Bronchial epithelial cell (primary cell): ENCODE data around the gene LAMA2. TPM values are rescaled to one million over a fixed set of nuclear protein-coding genes. Genes with fewer than 3 reads are reported as not detected.

Source experiments
- DNase-seq: peaks from one replicate; pipeline ENCODE4 v3.0.0-alpha.2; 2010; ENCODE audit warnings: low read depth
- FAIRE-seq: peaks from 2 replicates; lab custom pipeline; 2011; peaks lifted over from hg19 to GRCh38; lab: Jason Lieb, UNC
- H3K27me3 ChIP-seq: 2 replicates; pipeline ENCODE4 v1.5.1; 2011; ENCODE audit warnings: low read length; ENCODE audit not compliant: control insufficient read depth, insufficient read depth
- H3K36me3 ChIP-seq: 2 replicates; pipeline ENCODE4 v1.5.1; 2011; ENCODE audit warnings: low read length; ENCODE audit not compliant: control insufficient read depth, insufficient read depth
- H3K4me3 ChIP-seq: 2 replicates; pipeline ENCODE4 v1.5.1; 2011; ENCODE audit warnings: mild to moderate bottlenecking, low read depth, low read length, control low read depth
- total RNA-seq: library from RNA; depleted of rRNA; stranded (reverse); fragments of >200 nt; gene quantifications from 2 replicates; pipeline ENCODE4 v1.2.1, GENCODE V29; 2014
- TF ChIP-seq, protein P1 (sequence below): IDR thresholded peaks from 2 replicates; pipeline ENCODE4 v1.5.1; 2011; ENCODE audit warnings: mild to moderate bottlenecking, moderate library complexity, low read length, control low read depth, inconsistent platforms; ENCODE audit not compliant: insufficient read depth, severe bottlenecking

LAMA2 gene
- total RNA-seq, 1 donor from 2014 or later: 2.6 TPM

DNA sequence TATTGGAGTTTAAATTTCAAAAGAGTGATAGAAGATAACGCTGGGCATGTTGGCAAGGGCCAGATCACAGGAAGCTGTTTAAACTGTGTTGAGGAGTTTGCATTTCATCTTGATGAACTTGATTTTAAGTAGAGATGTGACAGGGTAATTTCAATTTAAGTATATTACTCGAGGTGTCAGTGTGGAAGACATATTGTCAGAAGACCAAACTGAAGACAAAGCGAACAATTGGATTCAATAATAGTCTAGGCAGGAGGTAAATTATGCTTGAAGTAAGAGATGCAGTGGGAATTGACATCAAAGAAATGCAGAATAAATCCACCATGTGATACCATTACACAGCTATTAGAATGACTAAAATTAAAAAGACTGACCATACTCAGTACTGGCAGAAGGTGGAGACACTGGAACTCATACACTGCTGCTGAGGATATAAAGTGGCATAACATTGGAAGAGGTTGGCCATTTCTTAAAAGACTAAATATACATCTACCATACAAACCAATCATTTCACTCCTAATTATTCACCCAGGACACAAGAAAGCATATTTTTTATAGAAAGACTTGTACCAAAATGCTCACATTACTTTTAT, 586.2 kb downstream of the LAMA2 start:
- no peaks in the 10 kb centered on the region for H3K36me3 ChIP-seq
- DNase-seq (peak; percentile 12), FAIRE-seq (no peak)
- TF ChIP-seq, protein P1, sequence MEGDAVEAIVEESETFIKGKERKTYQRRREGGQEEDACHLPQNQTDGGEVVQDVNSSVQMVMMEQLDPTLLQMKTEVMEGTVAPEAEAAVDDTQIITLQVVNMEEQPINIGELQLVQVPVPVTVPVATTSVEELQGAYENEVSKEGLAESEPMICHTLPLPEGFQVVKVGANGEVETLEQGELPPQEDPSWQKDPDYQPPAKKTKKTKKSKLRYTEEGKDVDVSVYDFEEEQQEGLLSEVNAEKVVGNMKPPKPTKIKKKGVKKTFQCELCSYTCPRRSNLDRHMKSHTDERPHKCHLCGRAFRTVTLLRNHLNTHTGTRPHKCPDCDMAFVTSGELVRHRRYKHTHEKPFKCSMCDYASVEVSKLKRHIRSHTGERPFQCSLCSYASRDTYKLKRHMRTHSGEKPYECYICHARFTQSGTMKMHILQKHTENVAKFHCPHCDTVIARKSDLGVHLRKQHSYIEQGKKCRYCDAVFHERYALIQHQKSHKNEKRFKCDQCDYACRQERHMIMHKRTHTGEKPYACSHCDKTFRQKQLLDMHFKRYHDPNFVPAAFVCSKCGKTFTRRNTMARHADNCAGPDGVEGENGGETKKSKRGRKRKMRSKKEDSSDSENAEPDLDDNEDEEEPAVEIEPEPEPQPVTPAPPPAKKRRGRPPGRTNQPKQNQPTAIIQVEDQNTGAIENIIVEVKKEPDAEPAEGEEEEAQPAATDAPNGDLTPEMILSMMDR: peak; percentile 8
- no peak overlapping the region for H3K4me3 ChIP-seq
- H3K27me3 ChIP-seq: no peaks in the 10 kb centered on the region

DNA sequence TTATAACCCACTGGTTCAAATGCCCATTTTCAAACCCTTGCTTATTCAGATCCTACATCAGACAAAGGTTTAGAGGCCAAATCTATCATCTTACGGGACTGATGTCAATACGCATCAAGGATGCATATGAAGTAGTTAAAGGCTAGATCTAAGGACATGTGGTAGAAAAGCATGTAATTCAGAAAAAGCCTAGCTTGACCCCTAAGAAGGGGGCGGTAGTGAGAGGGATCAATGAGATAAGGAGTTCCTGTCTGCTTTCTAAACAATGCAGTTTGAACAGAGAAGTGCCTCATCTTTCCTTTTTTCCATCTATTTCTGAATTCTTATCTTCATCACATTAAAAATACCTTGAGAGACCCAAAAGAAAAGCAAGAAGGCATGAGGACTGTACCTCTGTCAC, 589.3 kb downstream of the LAMA2 start:
- no peak for FAIRE-seq
- H3K27me3 ChIP-seq: no peaks in the 10 kb centered on the region
- no peak for DNase-seq
- TF ChIP-seq, protein P1: no peak
- no peak overlapping the region for H3K4me3 ChIP-seq
- H3K36me3 ChIP-seq: no peaks in the 10 kb centered on the region

DNA sequence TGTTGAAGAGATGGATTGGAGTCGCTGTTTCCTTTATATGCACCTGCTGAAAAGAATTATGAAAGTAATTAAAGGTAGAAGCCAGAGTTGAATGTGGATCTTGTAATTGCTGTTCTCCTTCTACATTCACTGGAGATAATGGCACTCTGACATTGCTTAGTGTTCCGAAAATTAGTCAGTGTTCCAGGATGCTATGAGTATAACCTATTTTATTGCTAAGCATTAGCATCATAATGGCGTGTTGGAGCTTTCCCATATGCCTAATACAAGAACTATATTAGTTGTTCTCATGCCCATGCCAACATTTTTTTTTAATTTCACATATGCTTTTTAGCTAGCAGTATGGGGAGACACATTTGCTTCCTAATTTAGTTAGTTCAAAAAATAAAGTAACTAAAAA, 590.6 kb downstream of the LAMA2 start:
- no peaks in the 10 kb centered on the region for H3K36me3 ChIP-seq
- TF ChIP-seq, protein P1: no peak
- DNase-seq: no peak
- no peak overlapping the region for H3K4me3 ChIP-seq
- FAIRE-seq: no peak
- H3K27me3 ChIP-seq: no peaks in the 10 kb centered on the region

DNA sequence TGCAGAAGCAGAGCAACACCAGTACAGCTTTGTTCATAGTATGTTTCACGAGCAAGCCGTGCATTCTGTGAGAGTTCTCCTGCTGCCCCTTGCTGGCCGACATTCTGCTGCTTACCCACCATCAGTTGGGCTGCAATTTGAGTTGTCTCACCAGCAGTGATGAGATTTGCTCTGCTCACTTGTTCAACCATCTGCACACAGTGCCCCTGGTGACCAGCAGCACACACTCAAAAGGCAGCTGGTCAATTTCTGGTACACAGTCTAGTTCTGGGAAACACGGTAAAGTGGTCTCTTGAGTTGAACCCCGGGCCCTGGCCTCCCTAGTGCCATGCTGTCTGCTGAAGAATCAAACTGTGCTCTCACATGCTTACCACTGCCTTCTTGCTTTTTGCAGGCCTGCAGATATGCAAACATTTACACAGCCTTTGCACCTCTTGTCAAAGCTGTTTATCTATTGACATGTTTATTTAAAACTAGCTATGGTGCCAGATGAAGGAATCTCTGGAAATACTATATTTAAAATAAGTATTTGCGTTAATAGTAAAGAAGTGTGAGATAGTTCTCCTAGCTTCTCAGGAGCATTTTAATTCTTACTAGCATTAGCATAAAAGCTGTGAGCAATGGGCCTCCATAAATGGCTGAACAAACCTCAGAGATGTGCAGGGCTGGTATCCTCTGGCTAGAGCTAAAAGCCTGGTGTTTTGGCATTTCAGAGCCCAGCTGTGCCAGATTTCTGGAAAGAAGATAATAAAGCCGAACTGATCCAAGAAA, 592.7 kb downstream of the LAMA2 start:
- Histone ChIP-seq H3K4me3 (no peak overlapping the region), H3K36me3 (no peaks in the 10 kb centered on the region), H3K27me3 (no peaks in the 10 kb centered on the region)
- TF ChIP-seq, protein P1: no peak
- FAIRE-seq: no peak
- no peak for DNase-seq

DNA sequence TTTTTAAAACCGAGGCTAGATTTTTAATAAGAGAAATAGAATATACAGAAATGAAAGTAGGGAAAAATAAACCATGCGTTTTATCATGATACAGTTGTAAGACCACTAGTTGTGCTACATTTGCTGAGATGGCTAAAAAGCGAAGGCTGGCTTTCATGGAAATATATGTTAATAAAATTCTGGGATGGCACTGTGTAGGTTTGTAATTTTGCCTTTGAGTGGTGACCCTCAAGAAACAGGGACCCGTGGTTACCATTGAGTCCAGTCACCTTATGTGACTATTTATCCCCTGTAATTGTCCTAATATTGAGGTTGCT, 593.3 kb downstream of the LAMA2 start:
- DNase-seq (no peak), FAIRE-seq (no peak)
- TF ChIP-seq, protein P1: no peak
- H3K4me3 ChIP-seq: no peak overlapping the region
- no peaks in the 10 kb centered on the region for H3K36me3 ChIP-seq
- H3K27me3 ChIP-seq: no peaks in the 10 kb centered on the region
